ENCODE data around the gene LCA5. TPM values are rescaled to one million over a fixed set of nuclear protein-coding genes. Genes with fewer than 3 reads are reported as not detected.
"Not testable (repeated sequence)": the region's sequence is repeated elsewhere in the genome, so short reads cannot be mapped to it uniquely, and the experiment has no call there.

LCA5 gene
- total and polyA plus RNA-seq, 2 experiments from 2014 or later: 4.0 to 4.2 TPM

GRCh38 chr6:79538106-79538971, 1.1 kb upstream of the LCA5 start:
- no peaks in the 10 kb centered on the region for H3K27me3 ChIP-seq (replicated peaks; ENCODE audit: insufficient read depth)
- peaks cover 5% of the 10 kb centered on the region for H3K4me1 ChIP-seq (ENCODE audit: insufficient read depth)
- WGBS, 2 experiments (ENCODE audit: low coverage in 1 of 2, low lambda C conversion rate in 2 of 2, missing lambda C conversion rate in 2 of 2): 6 to 7% methylated on average over 14 of the region's 14 CpGs
- no peaks in the 10 kb centered on the region for H3K9me3 ChIP-seq (ENCODE audit: low read depth)
- H4K20me1 ChIP-seq (ENCODE audit: insufficient read depth): no peaks in the 10 kb centered on the region
- no peaks in the 10 kb centered on the region for H3F3A ChIP-seq (ENCODE audit: insufficient read depth)
- no peaks in the 10 kb centered on the region for H3K9me2 ChIP-seq (ENCODE audit: insufficient read depth)
- in situ Hi-C loops (cut with MboI): no loop called here
- H3K79me2 ChIP-seq (ENCODE audit: insufficient read depth): peaks cover 32% of the 10 kb centered on the region
- H3K4me3 ChIP-seq: peak overlapping the region; percentile 96
- peak overlapping the region; percentile 99 for H3K4me2 ChIP-seq (ENCODE audit: unreplicated experiment)
- H3K9ac ChIP-seq: peak overlapping the region; percentile 95
- H2AFZ ChIP-seq: peak overlapping the region; percentile 97
- H3K36me3 ChIP-seq (ENCODE audit: low read depth): no peaks in the 10 kb centered on the region
- H3K27ac ChIP-seq: peak overlapping the region; percentile 92
- TF ChIP-seq EZH2phosphoT487 (IDR thresholded peaks at IDR 0.05; ENCODE audit: insufficient read depth, low read depth) (no peak), EZH2 (IDR thresholded peaks at IDR 0.05; ENCODE audit: insufficient read depth, poor library complexity, severe bottlenecking) (no peak)
- DNase-seq: peak; percentile 60

- peaks cover 5% of the 10 kb centered on the region for H3K4me1 ChIP-seq (ENCODE audit: insufficient read depth)
- H3K27ac ChIP-seq: peak overlapping the region; percentile 92
- no peaks in the 10 kb centered on the region for H3K9me2 ChIP-seq (ENCODE audit: insufficient read depth)
- 1 to 2% methylated on average over 9 of the region's 9 CpGs for WGBS, 2 experiments (ENCODE audit: low coverage in 1 of 2, low lambda C conversion rate in 2 of 2, missing lambda C conversion rate in 2 of 2)
- H3F3A ChIP-seq (ENCODE audit: insufficient read depth): no peaks in the 10 kb centered on the region
- H3K4me3 ChIP-seq: peak overlapping the region; percentile 96
- no peaks in the 10 kb centered on the region for H3K27me3 ChIP-seq (replicated peaks; ENCODE audit: insufficient read depth)
- H3K9me3 ChIP-seq (ENCODE audit: low read depth): no peaks in the 10 kb centered on the region
- H2AFZ ChIP-seq: peak overlapping the region; percentile 97
- in situ Hi-C loops (cut with MboI): no loop called here
- no peaks in the 10 kb centered on the region for H3K36me3 ChIP-seq (ENCODE audit: low read depth)
- peak overlapping the region; percentile 99 for H3K4me2 ChIP-seq (ENCODE audit: unreplicated experiment)
- H4K20me1 ChIP-seq (ENCODE audit: insufficient read depth): no peaks in the 10 kb centered on the region
- peak overlapping the region; percentile 95 for H3K9ac ChIP-seq
- peak; percentile 74 for DNase-seq
- TF ChIP-seq EZH2 (IDR thresholded peaks at IDR 0.05; ENCODE audit: insufficient read depth, poor library complexity, severe bottlenecking) (no peak), EZH2phosphoT487 (IDR thresholded peaks at IDR 0.05; ENCODE audit: insufficient read depth, low read depth) (no peak)
- peaks cover 36% of the 10 kb centered on the region for H3K79me2 ChIP-seq (ENCODE audit: insufficient read depth)
These were observed 661 bp downstream of the LCA5 start for GRCh38 chr6:79536585-79536953.

- DNase-seq; H3K9ac ChIP-seq; H4K20me1 ChIP-seq (ENCODE audit: insufficient read depth); H3K4me2 ChIP-seq (ENCODE audit: unreplicated experiment); H3K9me2 ChIP-seq (ENCODE audit: insufficient read depth); H3K4me1 ChIP-seq (ENCODE audit: insufficient read depth); H3F3A ChIP-seq (ENCODE audit: insufficient read depth); H2AFZ ChIP-seq; H3K27ac ChIP-seq; in situ Hi-C loops (cut with MboI); H3K9me3 ChIP-seq (ENCODE audit: low read depth); H3K4me3 ChIP-seq; H3K36me3 ChIP-seq (ENCODE audit: low read depth); H3K27me3 ChIP-seq (replicated peaks; ENCODE audit: insufficient read depth): not testable (repeated sequence)
- H3K79me2 ChIP-seq (ENCODE audit: insufficient read depth): peaks cover 33% of the 10 kb centered on the region
- 91 to 98% methylated on average over 4 of the region's 4 CpGs for WGBS, 2 experiments (ENCODE audit: low coverage in 1 of 2, low lambda C conversion rate in 2 of 2, missing lambda C conversion rate in 2 of 2)
These were observed 7.7 kb downstream of the LCA5 start for GRCh38 chr6:79529567-79529966.

- H3K4me1 ChIP-seq (ENCODE audit: insufficient read depth): no peaks in the 10 kb centered on the region
- H3K9me2 ChIP-seq (ENCODE audit: insufficient read depth): no peaks in the 10 kb centered on the region
- 0 out of 2 replicates have a peak, but pooled peaks cover 17% of the 10 kb centered on the region for H3K79me2 ChIP-seq (ENCODE audit: insufficient read depth)
- no peak overlapping the region for H3K4me2 ChIP-seq (ENCODE audit: unreplicated experiment)
- H3K9ac ChIP-seq: no peak overlapping the region
- no peaks in the 10 kb centered on the region for H3K27me3 ChIP-seq (replicated peaks; ENCODE audit: insufficient read depth)
- no peak overlapping the region for H3K27ac ChIP-seq
- DNase-seq: no peak
- H3F3A ChIP-seq (ENCODE audit: insufficient read depth): no peaks in the 10 kb centered on the region
- H3K36me3 ChIP-seq (ENCODE audit: low read depth): no peaks in the 10 kb centered on the region
- H2AFZ ChIP-seq: no peak overlapping the region
- no peaks in the 10 kb centered on the region for H3K9me3 ChIP-seq (ENCODE audit: low read depth)
- TF ChIP-seq EZH2 (IDR thresholded peaks at IDR 0.05; ENCODE audit: insufficient read depth, poor library complexity, severe bottlenecking) (no peak), EZH2phosphoT487 (IDR thresholded peaks at IDR 0.05; ENCODE audit: insufficient read depth, low read depth) (no peak)
- 100% methylated on average over 1 of the region's 1 CpG for WGBS, 2 experiments (ENCODE audit: low coverage in 1 of 2, low lambda C conversion rate in 2 of 2, missing lambda C conversion rate in 2 of 2)
- H4K20me1 ChIP-seq (ENCODE audit: insufficient read depth): no peaks in the 10 kb centered on the region
- no peak overlapping the region for H3K4me3 ChIP-seq
- in situ Hi-C loops (cut with MboI): no loop called here
These were observed 10.3 kb downstream of the LCA5 start for GRCh38 chr6:79526897-79527296.
